GM18508 (cell line): ENCODE data around the gene DISC1.
"Not testable (repeated sequence)": the region's sequence is repeated elsewhere in the genome, so short reads cannot be mapped to it uniquely, and the experiment has no call there.

Experiments used
- ATAC-seq: cut with Tn5 transposase; IDR thresholded peaks from one replicate; pipeline ENCODE4 v1.9.1; 2021; ENCODE audit warnings: moderate number of reproducible peaks; ENCODE audit not compliant: insufficient read depth, unreplicated experiment

DISC1 gene

GRCh38 chr1:231634323-231635013 is 7.9 kb downstream of the DISC1 start:
- no peak for ATAC-seq

- no peak for ATAC-seq
Observed at GRCh38 chr1:231636157-231636556, 9.6 kb downstream of the DISC1 start.

GRCh38 chr1:231636922-231637321 is 10.3 kb downstream of the DISC1 start:
- ATAC-seq, result not testable (repeated sequence)

- no peak for ATAC-seq
Observed at GRCh38 chr1:231638647-231639046, 12.1 kb downstream of the DISC1 start.

GRCh38 chr1:231639819-231640218 is 13.2 kb downstream of the DISC1 start:
- no peak for ATAC-seq

- not testable (repeated sequence) for ATAC-seq
Observed at GRCh38 chr1:231641444-231641843, 14.9 kb downstream of the DISC1 start.

GRCh38 chr1:231642061-231642460 is 15.5 kb downstream of the DISC1 start:
- ATAC-seq, result not testable (repeated sequence)

GRCh38 chr1:231642618-231643017 is 16.0 kb downstream of the DISC1 start:
- no peak for ATAC-seq

GRCh38 chr1:231643071-231643934 is 16.7 kb downstream of the DISC1 start:
- ATAC-seq, result no peak

GRCh38 chr1:231643935-231644237 is 17.3 kb downstream of the DISC1 start:
- no peak for ATAC-seq

GRCh38 chr1:231645634-231646033 is 19.0 kb downstream of the DISC1 start:
- ATAC-seq, result not testable (repeated sequence)

- ATAC-seq, result not testable (repeated sequence)
Observed at GRCh38 chr1:231646165-231646564, 19.6 kb downstream of the DISC1 start.

- ATAC-seq, result not testable (repeated sequence)
Observed at GRCh38 chr1:231651621-231652260, 25.2 kb downstream of the DISC1 start.

- ATAC-seq, result no peak
Observed at GRCh38 chr1:231653632-231654031, 27.0 kb downstream of the DISC1 start.

GRCh38 chr1:231656741-231657140 is 30.2 kb downstream of the DISC1 start:
- ATAC-seq, result no peak

- not testable (repeated sequence) for ATAC-seq
Observed at GRCh38 chr1:231658223-231658622, 31.6 kb downstream of the DISC1 start.

- ATAC-seq, result no peak
Observed at GRCh38 chr1:231660198-231660597, 33.6 kb downstream of the DISC1 start.

- ATAC-seq, result no peak
Observed at GRCh38 chr1:231663211-231663792, 36.7 kb downstream of the DISC1 start.

- ATAC-seq, result no peak
Observed at GRCh38 chr1:231665101-231665500, 38.5 kb downstream of the DISC1 start.

GRCh38 chr1:231665726-231666125 is 39.1 kb downstream of the DISC1 start:
- no peak for ATAC-seq
